SK-N-MC (cell line): ENCODE data around the gene DNAJC15.

Source experiments
- EZH2 ChIP-seq: fragments of 200-600 bp; sonication (generic); IDR thresholded peaks from one replicate; pipeline ENCODE4 v1.6.1; 2017; ENCODE audit warnings: antibody characterized with exemption
- POLR2AphosphoS5 ChIP-seq: IDR thresholded peaks from 2 replicates; pipeline ENCODE4 v1.6.1; 2012; ENCODE audit warnings: mild to moderate bottlenecking, low read depth, low read length, borderline replicate concordance

DNA sequence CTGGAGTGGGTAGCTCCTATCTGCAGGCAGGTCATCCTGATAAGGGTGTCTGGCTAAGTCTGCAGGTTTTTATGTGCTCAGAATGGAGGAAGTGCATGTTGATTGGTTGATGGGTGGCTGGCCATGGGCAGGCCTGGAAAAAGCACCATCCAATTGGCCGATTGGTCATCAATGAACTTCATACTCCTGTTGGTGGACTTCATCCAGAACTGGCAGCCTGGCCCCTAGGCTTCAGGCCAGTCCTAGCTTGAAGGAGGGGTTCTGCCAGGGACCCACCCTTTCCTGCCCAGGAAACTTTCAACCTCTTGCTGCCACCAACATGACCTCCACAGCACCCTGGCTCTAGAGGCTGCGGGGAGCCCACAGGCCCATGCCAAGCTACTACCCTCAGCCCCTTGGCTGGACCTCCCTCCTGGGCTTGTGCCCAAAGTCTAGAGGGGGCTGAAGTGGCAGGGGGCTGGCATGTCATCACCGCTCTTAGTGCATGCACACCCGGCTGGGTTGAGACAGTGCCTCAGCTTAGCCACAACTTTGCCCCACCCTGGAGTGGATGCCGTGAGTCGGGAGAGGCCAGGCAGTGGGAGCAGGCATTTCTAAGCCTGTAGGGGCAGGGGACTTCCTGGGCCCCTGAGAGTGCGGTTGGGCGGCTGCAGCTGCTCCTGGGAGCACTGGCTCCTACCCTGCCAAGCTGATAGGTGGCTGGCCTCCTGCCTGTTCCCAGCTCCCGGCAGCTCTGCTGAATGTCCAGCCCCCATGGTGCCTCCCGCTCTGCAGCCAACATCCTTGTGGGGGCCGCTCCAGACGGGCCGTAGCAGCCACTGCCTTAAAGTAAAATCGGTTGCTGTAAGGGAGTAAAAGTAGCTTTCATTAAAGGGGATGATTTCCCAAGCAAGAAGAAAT lies 13.2 kb downstream of the DNAJC15 start:
- TF ChIP-seq POLR2AphosphoS5 (no peak), EZH2 (no peak)
